Gastroesophageal sphincter (tissue), 3 donors: ENCODE results near the gene GATA3.

Experiments used
- CTCF ChIP-seq, 4 experiments: fragments of 200-600 bp in 2 of 4; fragments of 450-650 bp in 2 of 4; sonication (generic) in 1 of 4; IDR thresholded peaks; one replicate each; pipeline ENCODE4 v1.5.1; 2017 to 2019; ENCODE audit warnings: antibody characterized with exemption in 4 of 4, mild to moderate bottlenecking in 2 of 4, moderate library complexity in 2 of 4
- EP300 ChIP-seq: sonication (generic); formaldehyde crosslinking; IDR thresholded peaks from one replicate; pipeline ENCODE4 v1.6.1; 2017; ENCODE audit warnings: antibody characterized with exemption, mild to moderate bottlenecking
- POLR2A ChIP-seq, 2 donors: fragments of 450-650 bp; IDR thresholded peaks; one replicate each; pipeline ENCODE4 v1.6.1; 2017; ENCODE audit warnings: antibody characterized with exemption in 2 of 2, mild to moderate bottlenecking in 2 of 2, moderate library complexity in 1 of 2
- POLR2AphosphoS5 ChIP-seq: sonication (generic); formaldehyde crosslinking; IDR thresholded peaks from one replicate; pipeline ENCODE4 v1.6.1; 2017; ENCODE audit warnings: antibody characterized with exemption

- TF ChIP-seq CTCF (IDR thresholded peaks at IDR 0.05): no peak
- TF ChIP-seq POLR2A (IDR thresholded peaks at IDR 0.05): no peak
- no peak for TF ChIP-seq EP300
- TF ChIP-seq POLR2AphosphoS5: no peak
These were observed 12.3 kb downstream of the GATA3 start for GRCh38 chr10:8066797-8067196.
